Anterior cingulate cortex (tissue), 58 donors: Measurements from ENCODE around the gene GTPBP1.

Experiments
- DNase-seq, 58 donors: peaks; one replicate each; lab custom pipeline; 2025; lab: John Stamatoyannopoulos, UW

The GTPBP1 gene

GRCh38 chr22:38700789-38701628, 4.7 kb upstream of the GTPBP1 start, which contains the start of gene JOSD1:
Gene JOSD1 (minus strand): TSS chr22:38700943. CDS start chr22:38699987, 956 bp downstream.
- DNase-seq, result peak; percentile 51 to 96 (median 90)

DNA sequence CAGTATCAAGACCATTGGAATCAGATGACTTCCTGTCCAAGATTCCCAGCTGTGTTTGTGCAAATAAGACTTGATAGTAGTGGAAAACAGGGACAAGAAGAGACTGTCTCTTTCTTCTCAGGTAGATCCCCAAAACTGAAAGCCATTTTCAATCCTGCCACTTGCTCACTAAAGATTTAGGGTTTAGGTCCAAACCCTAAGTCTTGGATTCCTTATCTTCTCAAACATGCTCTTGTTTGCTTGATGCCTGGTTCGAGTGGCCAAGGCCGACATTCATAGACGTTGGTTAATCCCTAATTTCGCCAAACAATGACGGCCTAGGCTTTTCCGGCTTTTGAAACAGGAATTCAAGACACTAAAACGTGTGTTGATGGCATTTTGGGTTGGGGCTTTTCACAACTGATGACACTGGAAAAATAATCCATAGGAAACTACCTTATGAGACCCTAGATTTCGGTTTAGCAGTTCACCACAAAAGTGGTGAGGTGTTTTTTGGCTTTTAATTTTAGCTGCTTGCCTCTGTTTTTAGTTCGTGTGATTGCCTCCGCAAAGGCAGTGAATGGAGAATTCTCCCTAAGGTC, 1.0 kb upstream of the GTPBP1 start:
- no peak for DNase-seq

DNA sequence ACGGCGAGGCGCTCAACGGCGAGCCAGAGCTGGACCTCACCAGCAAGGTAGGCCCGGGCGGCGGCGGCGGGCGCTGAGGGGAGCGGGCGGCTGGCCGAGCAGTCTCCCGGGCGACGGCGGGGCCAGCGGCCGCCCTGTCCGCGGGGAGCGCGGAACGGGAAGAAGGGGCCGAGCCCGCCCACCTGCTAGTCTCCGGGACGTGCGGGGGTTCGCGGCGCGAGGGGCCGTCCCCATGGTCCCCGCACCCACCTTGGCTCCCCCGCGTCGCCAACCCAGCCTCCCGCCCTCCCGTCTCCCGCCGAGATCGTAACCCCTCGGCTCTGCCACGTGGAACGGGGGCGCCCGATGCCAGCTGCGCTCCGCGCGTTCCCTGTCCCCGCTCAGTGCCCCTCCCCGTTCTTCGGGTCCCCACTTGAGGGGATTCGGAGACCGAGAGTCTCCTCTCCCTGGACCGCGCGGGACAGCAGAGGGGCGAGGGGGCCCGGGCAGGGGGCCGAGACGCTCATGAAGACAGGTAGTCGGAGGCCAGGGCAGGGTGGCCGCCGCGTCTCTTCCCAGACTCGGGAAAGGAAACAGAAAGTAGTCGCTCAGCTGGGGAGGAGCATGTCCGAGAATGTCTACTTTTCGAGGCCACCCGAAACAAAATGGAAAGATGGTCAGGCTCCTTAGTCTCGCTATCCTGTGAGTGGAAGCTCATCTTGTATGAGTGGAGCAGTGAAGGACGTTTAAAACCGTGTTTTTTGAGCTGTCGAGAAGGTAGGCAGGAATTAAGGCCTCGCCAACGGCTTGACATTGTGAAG, 557 bp downstream of the GTPBP1 start:
- DNase-seq, result peak in 24 of 58 donors; percentile 20 to 71 (median 54)

DNA sequence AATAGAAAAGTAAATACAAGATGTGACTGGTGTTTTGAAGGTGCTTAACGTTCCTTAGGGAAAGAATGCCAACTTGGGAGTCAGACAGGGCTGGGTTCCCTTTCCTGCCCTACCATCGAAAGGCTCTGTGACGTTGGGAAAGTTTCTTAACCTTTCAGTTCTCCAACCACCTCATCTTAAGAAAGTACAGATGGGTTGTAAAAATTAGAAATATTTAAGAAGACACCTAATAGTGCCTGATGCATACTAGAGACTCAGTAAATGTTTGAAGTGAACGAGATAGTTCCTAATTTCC, 1.1 kb downstream of the GTPBP1 start:
- DNase-seq, result no peak

GRCh38 chr22:38707346-38707745, 1.6 kb downstream of the GTPBP1 start:
- no peak for DNase-seq

DNA sequence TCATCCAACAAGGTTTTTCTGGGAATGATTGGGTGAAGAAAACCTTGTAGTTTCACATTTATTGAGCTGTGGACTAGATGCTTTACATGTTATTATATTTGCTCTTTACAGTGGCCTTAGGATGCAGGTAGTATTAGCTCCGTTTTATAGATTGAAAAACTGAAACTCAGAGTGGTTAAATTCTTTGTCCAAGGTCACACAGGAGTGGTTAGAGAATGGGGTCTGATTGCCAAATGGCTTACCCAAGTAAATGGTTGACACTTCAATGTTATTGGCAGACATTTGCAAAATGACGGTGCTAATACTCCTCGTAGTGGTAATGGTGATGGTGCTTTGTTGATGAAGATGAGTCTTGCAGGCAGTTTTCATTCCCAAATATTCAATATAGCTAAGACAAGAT, 2.2 kb downstream of the GTPBP1 start:
- DNase-seq, result no peak

DNA sequence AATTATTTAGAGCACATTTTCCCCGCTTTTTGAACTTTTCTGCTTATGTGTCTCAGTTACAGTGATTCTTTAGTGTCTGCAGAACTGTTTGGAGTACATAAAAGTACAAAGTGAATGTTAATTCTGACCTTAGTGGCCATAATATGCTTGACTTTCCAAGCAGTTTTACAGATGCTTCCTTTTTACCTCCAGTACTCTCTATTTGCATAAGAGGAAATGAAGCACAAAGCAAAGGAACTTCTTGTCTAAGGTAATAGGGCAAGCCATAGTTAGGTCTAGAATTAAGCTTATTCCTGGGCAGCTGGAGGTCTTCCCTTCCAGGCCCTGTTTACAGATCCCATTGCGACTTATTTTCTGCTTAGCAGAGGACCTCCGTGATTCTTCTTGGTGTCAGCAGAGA, 3.6 kb downstream of the GTPBP1 start:
- no peak for DNase-seq

DNA sequence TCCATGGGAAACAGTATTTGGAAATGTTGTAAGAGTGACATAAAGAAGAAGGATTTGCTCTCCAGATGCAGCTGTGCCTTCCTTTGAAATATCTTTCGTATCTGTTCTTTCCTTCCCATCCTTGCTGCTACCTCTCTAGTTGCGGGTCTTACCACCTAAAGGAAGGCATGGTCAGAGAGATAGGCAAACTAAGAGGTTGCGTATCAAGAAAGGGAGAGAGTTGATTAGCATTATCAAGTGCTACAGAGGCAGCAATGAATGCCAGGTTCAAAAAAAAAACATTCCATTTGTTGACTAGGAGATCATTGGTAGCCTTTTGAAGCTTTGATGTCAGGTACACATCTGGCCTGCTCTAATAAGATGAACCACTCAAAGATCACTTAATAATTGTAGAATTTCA, 4.6 kb downstream of the GTPBP1 start:
- DNase-seq, result no peak

- DNase-seq, result no peak
Observed at GRCh38 chr22:38710866-38711265, 5.1 kb downstream of the GTPBP1 start.

GRCh38 chr22:38712486-38713207, 6.9 kb downstream of the GTPBP1 start:
- no peak for DNase-seq

DNA sequence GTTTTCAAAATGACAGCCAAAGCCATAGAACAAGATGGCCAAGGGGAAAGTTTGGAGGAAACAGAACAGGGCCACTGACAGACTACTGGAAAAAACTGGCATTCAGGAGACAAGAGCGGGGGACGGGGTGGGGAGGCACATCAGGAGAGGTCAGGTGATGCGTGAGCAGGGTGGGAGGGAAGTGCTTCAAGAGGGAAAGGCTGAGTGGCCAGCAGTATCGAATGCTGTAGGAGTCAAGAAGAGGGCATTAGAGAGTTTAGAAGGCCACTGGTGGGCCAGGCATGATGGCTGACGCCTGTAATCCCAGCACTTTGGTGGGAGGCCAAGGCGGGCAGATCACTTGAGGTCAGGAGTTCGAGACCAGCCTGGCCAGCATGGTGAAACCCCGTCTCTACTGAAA, 8.2 kb downstream of the GTPBP1 start:
- DNase-seq, result no peak

- no peak for DNase-seq
Observed at GRCh38 chr22:38715176-38715764, 9.5 kb downstream of the GTPBP1 start.

DNA sequence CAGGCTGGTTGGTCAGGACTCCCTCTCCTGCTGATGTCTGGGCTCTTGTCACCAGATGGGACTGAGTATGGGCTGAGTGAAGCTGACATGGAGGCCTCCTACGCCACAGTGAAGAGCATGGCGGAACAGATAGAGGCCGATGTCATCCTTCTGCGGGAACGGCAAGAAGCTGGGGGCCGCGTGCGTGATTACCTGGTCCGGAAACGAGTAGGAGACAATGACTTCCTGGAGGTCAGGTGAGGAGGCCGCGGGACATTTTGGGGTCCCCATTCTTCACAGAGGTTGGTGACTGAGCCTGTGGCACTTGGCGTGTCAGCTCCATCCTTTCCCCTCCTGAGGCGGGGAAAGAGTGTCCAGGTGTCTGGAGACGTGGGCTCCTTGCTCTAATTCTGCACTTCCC, 10.1 kb downstream of the GTPBP1 start:
- no peak for DNase-seq

DNA sequence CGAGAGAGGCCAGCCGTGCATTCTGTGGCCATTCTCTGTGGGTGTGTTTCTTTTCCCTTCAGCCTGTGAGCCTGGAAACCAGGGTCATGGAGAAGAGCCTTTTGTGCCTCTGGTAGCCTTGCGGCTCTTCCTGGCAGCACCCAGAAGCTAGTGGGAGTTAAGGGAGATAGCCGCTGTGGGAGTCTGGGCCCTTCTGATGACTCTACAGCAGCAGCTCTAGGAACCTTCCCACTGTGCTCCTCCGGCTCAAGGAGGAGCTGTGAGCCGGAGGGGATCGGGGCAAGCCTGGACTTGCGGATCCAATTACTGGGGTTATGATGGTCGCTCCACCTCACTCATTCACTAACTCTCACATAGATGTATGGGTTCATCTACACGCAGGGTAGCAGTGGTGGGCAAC, 10.5 kb downstream of the GTPBP1 start:
- DNase-seq, result no peak

DNA sequence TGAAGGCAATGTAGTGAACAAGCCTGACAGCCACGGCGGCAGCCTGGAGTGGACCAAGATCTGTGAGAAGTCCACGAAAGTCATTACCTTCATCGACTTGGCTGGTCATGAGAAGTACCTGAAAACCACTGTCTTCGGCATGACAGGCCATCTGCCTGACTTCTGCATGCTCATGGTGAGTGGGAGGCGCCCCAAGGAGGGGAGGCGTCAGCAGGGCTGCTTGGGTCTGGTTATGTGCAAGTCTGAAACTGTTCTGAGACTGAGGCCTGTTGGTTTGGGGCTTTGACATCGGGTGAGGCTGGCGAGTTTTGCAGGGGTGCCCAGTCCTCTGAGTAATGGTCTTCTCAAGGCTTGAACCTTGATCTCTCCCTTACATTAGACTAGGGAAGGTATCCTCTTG, 11.1 kb downstream of the GTPBP1 start:
- no peak for DNase-seq

GRCh38 chr22:38717244-38717643, 11.5 kb downstream of the GTPBP1 start:
- no peak for DNase-seq

- peak in 11 of 58 donors; percentile 21 to 62 (median 38) for DNase-seq
Observed at GRCh38 chr22:38718414-38718813, 12.7 kb downstream of the GTPBP1 start.

DNA sequence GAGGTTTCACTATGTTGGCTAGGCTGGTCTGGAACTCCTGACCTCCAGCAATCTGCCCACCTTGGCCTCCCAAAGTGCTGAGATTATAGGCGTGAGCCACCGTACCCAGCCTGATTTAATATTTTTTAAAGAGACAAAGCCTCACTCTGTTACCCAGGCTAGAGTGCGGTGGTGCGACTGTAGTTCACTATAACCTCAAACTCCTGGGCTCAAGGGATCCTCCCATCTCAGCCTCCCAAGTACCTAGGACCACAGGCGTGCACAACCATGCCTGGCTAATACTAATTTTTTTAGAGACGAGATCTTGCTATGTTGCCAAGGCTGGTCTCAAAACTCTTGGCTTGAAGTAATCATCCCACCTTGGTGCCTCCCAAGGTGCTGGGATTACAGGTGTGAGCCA, 13.5 kb downstream of the GTPBP1 start:
- no peak for DNase-seq

- DNase-seq, result no peak
Observed at GRCh38 chr22:38720350-38720749, 14.6 kb downstream of the GTPBP1 start.

DNA sequence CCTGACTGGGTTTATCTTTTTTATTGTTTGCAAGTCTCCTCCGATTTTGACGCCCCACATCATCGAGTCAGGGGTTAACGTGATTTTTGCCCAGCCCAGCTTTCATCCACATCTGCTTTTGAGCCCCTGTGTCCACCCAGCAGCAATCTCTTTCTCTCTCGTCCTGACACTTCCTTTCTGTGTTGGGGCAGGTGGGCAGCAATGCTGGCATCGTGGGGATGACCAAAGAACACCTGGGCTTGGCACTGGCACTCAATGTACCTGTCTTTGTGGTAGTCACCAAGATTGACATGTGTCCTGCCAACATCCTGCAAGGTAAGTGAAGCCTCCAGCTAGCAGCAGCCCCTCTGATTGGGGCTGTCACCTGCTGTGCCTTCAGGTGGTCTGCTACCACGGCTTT, 15.8 kb downstream of the GTPBP1 start:
- no peak for DNase-seq
